Measurements from ENCODE around the gene BCAS1.

Gene BCAS1

DNA sequence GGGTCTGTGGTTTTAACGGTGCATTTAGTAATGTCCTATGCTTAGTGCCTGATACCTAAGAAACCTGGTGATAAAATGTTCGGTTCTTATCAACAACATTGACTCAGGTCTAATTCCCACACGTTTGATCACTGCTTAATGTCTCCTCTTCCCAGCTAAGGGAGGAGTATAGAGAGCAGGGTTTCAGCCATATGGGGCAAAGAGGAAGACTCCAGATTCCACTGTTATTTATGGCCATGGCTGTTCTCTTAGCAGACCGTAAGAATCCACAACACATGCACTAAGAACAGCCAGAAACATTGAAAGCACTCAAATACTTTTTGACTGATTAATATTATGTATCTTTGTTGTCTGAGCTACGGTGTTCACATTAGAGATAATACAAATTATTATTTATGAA is 112.1 kb downstream of the BCAS1 start:
- DNase-seq, result no peak

DNA sequence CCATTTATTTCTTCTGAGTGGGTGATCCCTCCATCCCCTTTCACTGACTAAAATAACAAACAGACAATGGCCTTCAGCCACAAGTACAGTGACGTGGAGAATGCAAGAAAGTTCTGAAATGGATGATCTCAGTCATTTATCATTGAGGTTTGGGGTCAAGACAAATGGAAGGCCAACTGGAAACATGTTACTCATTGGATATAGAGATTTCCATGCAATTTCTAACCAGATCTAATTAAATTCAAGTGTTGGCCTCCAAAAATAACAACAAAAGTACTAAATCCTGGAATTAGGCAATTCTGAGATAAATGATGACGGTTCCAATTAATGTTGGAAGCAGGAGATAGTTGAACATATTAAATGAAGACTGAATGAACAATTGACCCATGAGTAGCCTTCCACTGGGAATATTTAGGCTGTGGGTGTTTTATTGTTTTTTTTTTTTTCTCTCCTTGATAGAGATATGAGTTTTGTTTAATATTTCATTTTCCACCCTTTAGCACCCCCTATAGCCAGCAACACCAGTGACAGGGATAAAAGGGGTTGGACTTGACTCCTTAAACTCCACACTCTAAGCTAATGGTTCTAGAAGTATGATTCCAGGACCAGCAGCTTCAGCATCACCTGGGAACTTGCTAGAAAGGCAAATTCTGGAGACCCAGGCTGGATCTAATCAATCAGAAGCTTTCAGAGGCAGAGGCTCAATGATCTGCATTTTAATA is 112.8 kb downstream of the BCAS1 start:
- DNase-seq, result no peak

GRCh38 chr20:53956013-53956715 is 114.2 kb downstream of the BCAS1 start:
- DNase-seq, result no peak

GRCh38 chr20:53954723-53955658 is 115.4 kb downstream of the BCAS1 start:
- no peak for DNase-seq

GRCh38 chr20:53952528-53953096 is 117.8 kb downstream of the BCAS1 start:
- DNase-seq, result no peak

- no peak for DNase-seq
Observed at GRCh38 chr20:53950578-53950977, 119.8 kb downstream of the BCAS1 start.

DNA sequence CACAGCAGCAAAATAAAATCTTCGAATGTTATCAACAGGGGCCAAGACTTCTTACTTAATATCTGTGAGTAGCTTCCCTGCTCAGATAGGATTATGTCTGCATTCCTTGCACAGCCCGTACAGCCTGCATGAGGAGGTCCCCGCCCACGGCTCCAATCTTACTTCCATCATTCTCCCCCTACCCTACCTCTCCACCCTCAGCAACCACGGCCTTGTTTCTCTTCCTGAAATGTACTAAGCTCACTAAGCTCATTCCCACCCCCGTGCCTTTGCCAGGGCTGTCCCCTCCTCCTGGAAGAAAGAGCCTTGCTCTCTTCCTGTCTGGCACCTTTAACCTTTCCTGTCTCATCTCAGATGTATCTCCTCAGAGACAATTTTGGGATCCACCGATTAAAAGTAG is 120.4 kb downstream of the BCAS1 start:
- DNase-seq, result no peak

DNA sequence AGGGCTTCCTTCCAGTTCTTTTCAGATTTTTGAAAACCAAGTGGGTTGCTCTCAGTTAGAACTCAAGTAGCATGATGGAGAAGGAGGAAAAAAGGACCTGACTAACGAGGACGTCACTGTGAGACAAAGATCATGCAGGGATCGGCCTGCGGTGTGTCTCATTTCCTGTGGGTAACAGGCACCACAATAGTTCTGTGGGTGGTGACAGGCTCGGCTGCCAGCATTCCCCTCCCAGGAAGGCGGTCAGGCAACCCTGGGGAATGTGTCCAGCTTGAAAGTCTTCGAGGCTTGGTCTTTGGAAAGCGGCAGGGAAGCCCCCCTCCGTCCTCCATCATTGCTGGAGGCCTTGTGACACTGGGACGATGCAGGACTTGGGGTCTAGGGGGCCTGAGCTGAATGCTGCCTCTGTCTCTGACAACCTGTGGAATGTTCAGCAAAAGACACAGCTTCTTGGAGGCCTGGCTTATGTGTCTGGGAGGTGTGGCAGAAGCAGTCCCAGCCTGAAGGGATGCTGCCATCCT is 121.0 kb downstream of the BCAS1 start:
- DNase-seq, result peak; percentile 51

- no peak for DNase-seq
Observed at GRCh38 chr20:53948383-53949318, 121.7 kb downstream of the BCAS1 start.

DNA sequence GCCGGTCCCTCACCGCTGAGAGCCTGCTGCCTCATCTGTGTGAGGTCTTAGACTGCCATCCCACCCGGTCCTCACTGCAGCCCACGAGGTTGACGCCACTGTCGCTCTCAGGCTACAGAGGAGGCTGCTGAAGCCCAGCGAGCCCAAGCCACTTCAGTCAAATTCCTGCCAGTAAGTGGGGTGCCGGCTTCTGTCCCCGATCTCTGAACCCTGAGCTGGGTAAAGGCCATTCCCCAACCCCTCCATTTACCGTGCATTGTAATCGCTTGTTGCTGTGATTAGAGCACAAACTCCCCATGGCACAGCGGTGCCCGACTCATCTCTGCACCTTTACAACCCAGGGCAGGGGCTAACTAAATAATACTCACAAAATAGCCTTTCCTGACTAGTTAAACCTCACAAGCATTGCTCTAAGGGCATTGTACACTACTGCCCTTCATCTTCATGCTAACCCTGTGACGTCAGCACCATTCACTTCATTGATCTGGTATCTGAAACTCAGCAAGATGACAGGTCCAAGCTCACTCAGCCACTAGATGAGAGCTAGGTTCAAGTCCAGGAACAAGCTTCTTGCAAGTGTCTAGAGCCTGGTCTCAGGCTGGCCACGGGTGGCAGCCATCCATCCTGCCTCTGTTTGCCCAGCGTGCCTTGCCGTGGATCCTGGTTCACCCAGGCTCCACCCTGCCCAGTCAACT is 122.7 kb downstream of the BCAS1 start:
- DNase-seq, result no peak

DNA sequence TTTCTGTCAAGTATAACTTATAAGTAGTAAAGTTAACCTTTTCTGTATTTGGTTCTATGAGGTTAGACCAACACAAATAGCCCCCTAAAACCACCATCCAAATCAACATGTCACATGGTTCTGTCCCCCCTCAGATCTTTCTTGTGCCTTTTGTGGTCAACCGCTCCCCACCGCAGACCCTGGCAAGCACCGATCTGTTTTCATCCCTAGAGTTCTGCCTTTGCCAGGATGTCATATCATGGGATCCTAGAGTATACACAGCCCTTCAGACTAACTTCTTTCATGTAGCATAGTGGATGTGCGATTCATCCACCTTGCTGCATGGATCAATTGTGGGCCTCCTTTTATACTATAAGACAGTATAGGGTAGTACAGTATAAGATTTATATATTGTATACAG is 124.3 kb downstream of the BCAS1 start:
- DNase-seq, result no peak

GRCh38 chr20:53945478-53945877 is 124.9 kb downstream of the BCAS1 start:
- DNase-seq, result no peak

DNA sequence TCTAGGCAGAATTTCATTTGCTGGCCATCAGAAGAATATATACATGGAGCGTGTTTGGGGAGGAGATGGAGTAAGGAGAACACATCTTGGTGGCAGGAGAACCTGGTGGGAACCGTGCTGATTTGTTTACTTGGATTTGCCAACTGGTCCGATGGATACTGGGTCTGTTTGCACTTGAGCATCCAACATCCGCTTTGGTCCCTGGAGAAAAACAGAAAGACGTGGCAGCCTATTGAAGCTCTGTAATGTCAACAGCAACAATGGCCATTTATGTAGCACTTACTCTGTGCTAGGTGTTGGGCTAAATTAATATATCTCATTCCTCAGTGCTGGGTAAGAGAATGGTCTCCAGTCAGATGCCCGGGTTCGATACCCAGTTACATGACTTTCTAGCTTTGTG is 125.6 kb downstream of the BCAS1 start:
- DNase-seq, result no peak

GRCh38 chr20:53943522-53944291 is 126.7 kb downstream of the BCAS1 start:
- no peak for DNase-seq

DNA sequence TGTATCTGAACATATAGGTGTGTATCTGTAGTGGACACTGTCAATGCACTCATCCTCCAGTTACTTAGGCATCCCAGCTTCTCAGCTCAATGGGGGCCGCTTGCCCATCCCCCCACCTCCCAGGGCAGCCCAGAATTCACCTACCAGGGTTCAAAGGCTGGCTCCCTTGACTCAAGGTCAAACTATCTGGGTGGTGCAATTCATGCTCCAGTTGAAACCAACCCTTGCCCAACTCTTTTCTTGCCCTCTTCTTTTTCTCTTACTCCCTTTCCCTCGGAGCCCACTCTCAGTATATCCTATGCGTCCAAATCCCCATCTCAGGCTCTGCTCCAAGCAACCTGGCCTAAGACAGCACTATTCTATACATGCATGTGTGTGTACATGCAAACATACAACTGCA is 127.4 kb downstream of the BCAS1 start:
- DNase-seq, result no peak

GRCh38 chr20:53942472-53942816 is 128.0 kb downstream of the BCAS1 start:
- DNase-seq, result no peak

GRCh38 chr20:53941680-53942471 is 128.5 kb downstream of the BCAS1 start:
- DNase-seq, result no peak

DNA sequence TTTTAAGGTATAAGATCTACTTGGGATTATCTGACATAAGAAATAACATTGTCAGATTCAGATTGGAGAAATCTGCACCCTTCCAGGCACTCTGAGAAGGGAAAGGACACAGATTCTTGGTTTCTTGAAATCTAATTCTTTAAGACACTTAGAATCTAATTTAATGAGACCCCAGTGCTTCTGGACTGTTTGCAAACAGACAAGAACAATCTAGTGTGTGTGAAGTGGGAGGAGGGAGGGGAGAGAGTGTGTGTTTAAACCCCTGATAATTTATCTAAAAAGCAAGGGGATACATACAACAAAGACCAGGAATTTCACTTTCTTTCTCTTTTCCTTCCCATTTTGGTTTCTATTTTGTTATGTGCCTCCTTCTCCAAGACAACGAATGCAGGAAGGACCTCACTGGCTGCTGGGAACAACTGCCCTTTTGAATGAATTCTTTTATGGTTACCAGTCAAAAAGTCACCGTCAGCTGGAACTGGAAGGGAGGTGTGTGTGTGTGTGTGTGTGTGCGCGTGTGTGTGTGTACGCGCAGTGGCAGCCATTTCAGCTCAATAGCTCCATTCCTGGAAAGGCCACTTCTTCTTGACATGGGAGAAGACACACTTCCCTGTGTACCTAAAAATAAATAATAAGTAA is 129.4 kb downstream of the BCAS1 start:
- no peak for DNase-seq

GRCh38 chr20:53940360-53940702 is 130.1 kb downstream of the BCAS1 start:
- no peak for DNase-seq

All from NK-92 treated with Interleukin-12 subunit alpha and Interleukin-12 subunit beta, amount 100 ng/mL, for 24 hours (cell line).